ENCODE results near the gene MLLT3. TPM values are rescaled to one million over a fixed set of nuclear protein-coding genes. Genes with fewer than 3 reads are reported as not detected.

The MLLT3 gene
- total RNA-seq, 1 experiment from 2014 or later, result 24.2 TPM

DNA sequence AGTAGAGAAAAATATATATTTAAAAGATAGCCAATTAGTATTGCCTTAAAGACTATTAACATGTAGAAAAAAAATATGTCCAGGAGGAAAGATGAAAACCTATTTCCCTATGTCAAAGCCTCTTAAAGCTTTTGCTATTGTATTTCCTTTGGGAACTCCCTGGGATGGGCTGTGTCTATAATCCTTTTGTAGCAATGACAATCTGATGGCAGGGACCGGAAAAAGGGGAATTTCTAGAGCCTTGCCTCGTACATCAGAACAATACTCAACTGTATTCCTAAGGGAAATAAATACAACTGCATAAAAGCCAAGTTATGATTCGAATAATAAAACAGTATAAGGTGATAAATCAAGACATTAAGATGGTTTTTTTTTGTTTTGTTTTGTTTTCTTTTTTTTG lies 257.3 kb downstream of the MLLT3 start:
- DNase-seq (ENCODE audit: low spot score), result peak; percentile 10
- no peak overlapping the region for H3K27ac ChIP-seq (ENCODE audit: low read depth, low read length, poor library complexity, severe bottlenecking)
- H3K9me3 ChIP-seq (ENCODE audit: low read depth, low read length, poor library complexity, severe bottlenecking), result no peaks in the 10 kb centered on the region
- intact Hi-C loops (cut with micrococcal nuclease; ENCODE audit: unreplicated experiment), result no loop called here
- ChIA-PET CTCF (no interaction called here), POLR2A (ENCODE audit: low non-redundant PET) (no interaction called here)
- H3K36me3 ChIP-seq (ENCODE audit: insufficient read depth, low read length, poor library complexity, severe bottlenecking), result no peaks in the 10 kb centered on the region
- no peaks in the 10 kb centered on the region for H3K27me3 ChIP-seq (replicated peaks; ENCODE audit: insufficient read depth, low read depth, low read length, poor library complexity)
- H3K4me3 ChIP-seq (ENCODE audit: low read depth, low read length, poor library complexity, severe bottlenecking), result no peak overlapping the region
- H3K4me1 ChIP-seq (ENCODE audit: insufficient read depth, low read length, poor library complexity, severe bottlenecking), result no peaks in the 10 kb centered on the region
- TF ChIP-seq, protein P1, sequence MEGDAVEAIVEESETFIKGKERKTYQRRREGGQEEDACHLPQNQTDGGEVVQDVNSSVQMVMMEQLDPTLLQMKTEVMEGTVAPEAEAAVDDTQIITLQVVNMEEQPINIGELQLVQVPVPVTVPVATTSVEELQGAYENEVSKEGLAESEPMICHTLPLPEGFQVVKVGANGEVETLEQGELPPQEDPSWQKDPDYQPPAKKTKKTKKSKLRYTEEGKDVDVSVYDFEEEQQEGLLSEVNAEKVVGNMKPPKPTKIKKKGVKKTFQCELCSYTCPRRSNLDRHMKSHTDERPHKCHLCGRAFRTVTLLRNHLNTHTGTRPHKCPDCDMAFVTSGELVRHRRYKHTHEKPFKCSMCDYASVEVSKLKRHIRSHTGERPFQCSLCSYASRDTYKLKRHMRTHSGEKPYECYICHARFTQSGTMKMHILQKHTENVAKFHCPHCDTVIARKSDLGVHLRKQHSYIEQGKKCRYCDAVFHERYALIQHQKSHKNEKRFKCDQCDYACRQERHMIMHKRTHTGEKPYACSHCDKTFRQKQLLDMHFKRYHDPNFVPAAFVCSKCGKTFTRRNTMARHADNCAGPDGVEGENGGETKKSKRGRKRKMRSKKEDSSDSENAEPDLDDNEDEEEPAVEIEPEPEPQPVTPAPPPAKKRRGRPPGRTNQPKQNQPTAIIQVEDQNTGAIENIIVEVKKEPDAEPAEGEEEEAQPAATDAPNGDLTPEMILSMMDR (conservative IDR thresholded peaks at IDR 0.05; ENCODE audit: low read depth, low read length), result no peak
- TF ChIP-seq EZH2 (IDR thresholded peaks at IDR 0.05; ENCODE audit: borderline replicate concordance, low read depth, low read length, poor library complexity, severe bottlenecking), result no peak
- BruUV-seq (replicated peaks), result no TSS peak

DNA sequence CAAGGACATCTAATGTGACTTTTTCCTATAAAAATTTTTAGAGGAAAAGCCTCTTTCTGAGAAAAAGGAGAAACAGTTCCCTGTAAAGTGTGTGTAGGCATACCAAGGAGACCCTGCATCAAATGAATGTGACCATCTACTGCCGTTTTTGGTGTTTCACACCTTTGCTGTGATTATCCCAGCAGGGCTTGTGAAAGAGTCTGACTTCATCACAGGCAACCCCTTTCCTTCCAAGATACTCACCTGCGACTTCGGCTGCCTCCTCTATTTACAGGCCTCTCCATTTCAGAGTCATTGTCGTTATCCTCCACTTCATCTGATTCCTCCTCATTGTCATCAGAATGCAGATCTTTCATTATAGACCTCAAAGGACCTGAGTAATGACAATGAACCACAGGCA lies 259.1 kb downstream of the MLLT3 start:
- TF ChIP-seq, protein P1 (conservative IDR thresholded peaks at IDR 0.05; ENCODE audit: low read depth, low read length), result no peak
- TF ChIP-seq EZH2 (IDR thresholded peaks at IDR 0.05; ENCODE audit: borderline replicate concordance, low read depth, low read length, poor library complexity, severe bottlenecking), result no peak
- CTCF ChIA-PET, result no interaction called here
- no peak for DNase-seq (ENCODE audit: low spot score)

DNA sequence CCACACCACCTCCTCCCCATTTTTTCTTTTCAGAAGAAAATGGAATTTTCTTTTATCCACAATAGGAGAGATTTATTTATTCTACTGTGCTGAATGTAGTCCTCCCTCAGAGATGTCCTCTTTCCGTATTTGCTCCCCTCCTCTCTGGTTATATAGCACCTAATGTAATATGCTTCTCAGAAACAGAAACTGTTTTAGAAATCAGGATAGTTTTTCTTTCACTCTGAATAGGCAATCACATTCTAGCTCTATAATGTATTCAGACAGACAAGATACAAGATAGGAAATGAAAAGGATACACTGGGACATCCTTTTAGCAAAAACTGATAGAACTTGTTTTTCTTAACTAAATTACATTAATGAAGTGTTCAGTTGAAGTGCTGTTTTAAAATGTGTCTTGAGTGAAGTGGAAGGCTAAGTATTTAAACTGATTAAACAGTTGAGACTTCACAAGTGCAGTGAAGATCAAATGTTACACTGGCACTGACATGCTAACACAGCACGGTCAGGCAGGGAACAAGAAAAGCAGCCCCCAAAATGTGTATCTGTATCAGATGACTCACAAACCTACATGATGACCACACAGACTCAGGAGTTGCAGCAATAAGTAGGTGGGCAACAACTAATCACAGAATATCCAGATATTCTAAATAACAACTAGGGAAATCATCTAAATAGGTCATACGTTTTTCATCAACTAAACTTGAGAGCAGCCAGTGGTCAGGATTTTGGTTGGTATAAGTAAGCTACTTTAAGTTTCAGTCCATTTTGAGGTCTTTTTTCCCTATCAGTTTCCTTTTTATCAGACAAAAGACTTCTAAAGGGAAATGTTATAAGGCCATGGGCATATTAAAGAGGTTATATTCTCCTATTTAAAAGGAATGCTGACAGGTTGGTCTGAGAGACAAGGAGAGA lies 260.4 kb downstream of the MLLT3 start:
- ChIA-PET POLR2A (ENCODE audit: low non-redundant PET) (no interaction called here), CTCF (no interaction called here)
- peaks cover 6% of the 10 kb centered on the region for H3K4me1 ChIP-seq (ENCODE audit: insufficient read depth, low read length, poor library complexity, severe bottlenecking)
- no peak for TF ChIP-seq EZH2 (IDR thresholded peaks at IDR 0.05; ENCODE audit: borderline replicate concordance, low read depth, low read length, poor library complexity, severe bottlenecking)
- TF ChIP-seq, protein P1 (conservative IDR thresholded peaks at IDR 0.05; ENCODE audit: low read depth, low read length), result no peak
- no peaks in the 10 kb centered on the region for H3K27me3 ChIP-seq (replicated peaks; ENCODE audit: insufficient read depth, low read depth, low read length, poor library complexity)
- intact Hi-C loops (cut with micrococcal nuclease; ENCODE audit: unreplicated experiment), result no loop called here
- BruUV-seq (replicated peaks), result no TSS peak
- no peaks in the 10 kb centered on the region for H3K9me3 ChIP-seq (ENCODE audit: low read depth, low read length, poor library complexity, severe bottlenecking)
- H3K27ac ChIP-seq (ENCODE audit: low read depth, low read length, poor library complexity, severe bottlenecking), result no peak overlapping the region
- no peak overlapping the region for H3K4me3 ChIP-seq (ENCODE audit: low read depth, low read length, poor library complexity, severe bottlenecking)
- DNase-seq (ENCODE audit: low spot score), result no peak
- no peaks in the 10 kb centered on the region for H3K36me3 ChIP-seq (ENCODE audit: insufficient read depth, low read length, poor library complexity, severe bottlenecking)

More for the DNA sequence above, 259.1 kb downstream of the MLLT3 start:
- POLR2A ChIA-PET (ENCODE audit: low non-redundant PET), result no interaction called here
- Histone ChIP-seq H3K4me1 (ENCODE audit: insufficient read depth, low read length, poor library complexity, severe bottlenecking) (no peaks in the 10 kb centered on the region), H3K27me3 (replicated peaks; ENCODE audit: insufficient read depth, low read depth, low read length, poor library complexity) (no peaks in the 10 kb centered on the region), H3K27ac (ENCODE audit: low read depth, low read length, poor library complexity, severe bottlenecking) (no peak overlapping the region), H3K9me3 (ENCODE audit: low read depth, low read length, poor library complexity, severe bottlenecking) (no peaks in the 10 kb centered on the region), H3K4me3 (ENCODE audit: low read depth, low read length, poor library complexity, severe bottlenecking) (no peak overlapping the region), H3K36me3 (ENCODE audit: insufficient read depth, low read length, poor library complexity, severe bottlenecking) (no peaks in the 10 kb centered on the region)
- BruUV-seq (replicated peaks), result no TSS peak
- intact Hi-C loops (cut with micrococcal nuclease; ENCODE audit: unreplicated experiment), result no loop called here
